GM23338 (cell line): ENCODE results near the gene GSS. TPM values are rescaled to one million over a fixed set of nuclear protein-coding genes. Genes with fewer than 3 reads are reported as not detected.

ENCODE experiments used
- ATAC-seq: fragments of 200-7000 bp; cut with Tn5 transposase; 3 replicates; pipeline ENCODE4 v1.9.1; 2020
- DNase-seq: peaks from one replicate; pipeline ENCODE4 v3.0.0-alpha.2; 2015; ENCODE audit warnings: low spot score
- H2AFZ ChIP-seq: fragments of 200-600 bp; sonication (generic); 2 replicates; pipeline ENCODE4 v1.8.0; 2016; ENCODE audit warnings: antibody characterized with exemption, mild to moderate bottlenecking, moderate library complexity
- H3F3A ChIP-seq: fragments of 200-600 bp; sonication (generic); replicated peaks from 2 replicates; pipeline ENCODE4 v1.8.0; 2017; ENCODE audit warnings: antibody characterized with exemption, mixed run types, low read depth
- H3K27ac ChIP-seq: fragments of 200-600 bp; sonication (generic); 2 replicates; pipeline ENCODE4 v1.6.1; 2016; ENCODE audit warnings: low read depth
- H3K27me3 ChIP-seq: fragments of 200-600 bp; sonication (generic); 2 replicates; pipeline ENCODE4 v1.8.0; 2016; ENCODE audit warnings: mild to moderate bottlenecking, mixed run types, moderate library complexity; ENCODE audit not compliant: insufficient read depth
- H3K36me3 ChIP-seq: fragments of 200-600 bp; sonication (generic); 2 replicates; pipeline ENCODE4 v1.8.0; 2016; ENCODE audit warnings: mild to moderate bottlenecking; ENCODE audit not compliant: insufficient read depth
- H3K4me1 ChIP-seq: fragments of 200-600 bp; sonication (generic); 2 replicates; pipeline ENCODE4 v1.8.0; 2016; ENCODE audit warnings: mild to moderate bottlenecking, moderate library complexity; ENCODE audit not compliant: insufficient read depth
- H3K4me2 ChIP-seq: fragments of 200-600 bp; sonication (generic); 2 replicates; pipeline ENCODE4 v1.7.1; 2017; ENCODE audit warnings: mixed run types
- H3K4me3 ChIP-seq: fragments of 200-600 bp; sonication (generic); 2 replicates; pipeline ENCODE4 v1.6.1; 2016; ENCODE audit warnings: mixed run types
- H3K79me2 ChIP-seq: fragments of 200-600 bp; sonication (generic); replicated peaks from 2 replicates; pipeline ENCODE4 v1.8.0; 2017; ENCODE audit warnings: mild to moderate bottlenecking; ENCODE audit not compliant: insufficient read depth
- H3K9me2 ChIP-seq: fragments of 200-600 bp; sonication (generic); 2 replicates; pipeline ENCODE4 v1.8.0; 2017; ENCODE audit not compliant: insufficient read depth
- H4K20me1 ChIP-seq: fragments of 200-600 bp; sonication (generic); replicated peaks from 2 replicates; pipeline ENCODE4 v1.8.0; 2017; ENCODE audit warnings: mild to moderate bottlenecking; ENCODE audit not compliant: insufficient read depth
- H3K27ac Mint-ChIP-seq: 2 replicates; pipeline ENCODE4 v1.8.0; 2020; ENCODE audit warnings: inconsistent platforms, mild to moderate bottlenecking, moderate library complexity, mixed read lengths
- H3K27me3 Mint-ChIP-seq: 3 replicates; pipeline ENCODE4 v1.8.0; 2022; ENCODE audit warnings: low read depth, mild to moderate bottlenecking, moderate library complexity, mixed read lengths, inconsistent platforms; ENCODE audit not compliant: insufficient read depth, poor library complexity
- H3K36me3 Mint-ChIP-seq: 3 replicates; pipeline ENCODE4 v1.8.0; 2021; ENCODE audit warnings: low read depth, mild to moderate bottlenecking, inconsistent platforms, moderate library complexity, mixed read lengths
- H3K4me1 Mint-ChIP-seq: 3 replicates; pipeline ENCODE4 v1.8.0; 2020; ENCODE audit warnings: mild to moderate bottlenecking, inconsistent platforms, mixed read lengths
- H3K4me3 Mint-ChIP-seq: 3 replicates; pipeline ENCODE4 v1.8.0; 2021; ENCODE audit warnings: moderate library complexity, mild to moderate bottlenecking, inconsistent platforms, mixed read lengths
- H3K9me3 Mint-ChIP-seq: 3 replicates; pipeline ENCODE4 v1.8.0; 2020; ENCODE audit warnings: moderate library complexity, mild to moderate bottlenecking, inconsistent platforms, mixed read lengths
- CREB1 ChIP-seq: fragments of 250-450 bp; sonication (Bioruptor Pico); IDR thresholded peaks from 2 replicates; pipeline ENCODE4 v1.5.0; 2020; ENCODE audit warnings: low read depth, mild to moderate bottlenecking, moderate library complexity
- CTCF ChIP-seq, 2 experiments: fragments of 200-600 bp in 1 of 2; sonication (generic) in 1 of 2; conservative IDR thresholded peaks; 2 replicates each; pipeline versions ENCODE4 v1.5.1 to v1.6.1; 2016 to 2017; ENCODE audit warnings: antibody characterized with exemption in 2 of 2, low read depth in 2 of 2, mild to moderate bottlenecking in 2 of 2, moderate library complexity in 1 of 2
- ETS1 ChIP-seq: IDR thresholded peaks from 2 replicates; pipeline ENCODE4 v1.6.1; 2016; ENCODE audit warnings: antibody characterized with exemption
- EZH2 ChIP-seq: fragments of 200-600 bp; sonication (generic); IDR thresholded peaks from one replicate; pipeline ENCODE4 v1.8.0; 2017; ENCODE audit warnings: antibody characterized with exemption, mild to moderate bottlenecking, low read depth; ENCODE audit not compliant: unreplicated experiment
- EZH2phosphoT487 ChIP-seq: fragments of 200-600 bp; sonication (generic); IDR thresholded peaks from one replicate; pipeline ENCODE4 v1.8.1; 2018; ENCODE audit warnings: antibody characterized with exemption; ENCODE audit not compliant: unreplicated experiment
- JUNB ChIP-seq: IDR thresholded peaks from one replicate; pipeline ENCODE4 v1.6.1; 2016; ENCODE audit warnings: antibody characterized with exemption; ENCODE audit not compliant: unreplicated experiment
- NANOG ChIP-seq: IDR thresholded peaks from 2 replicates; pipeline ENCODE4 v1.6.1; 2016; ENCODE audit warnings: antibody characterized with exemption, borderline replicate concordance
- POLR2AphosphoS5 ChIP-seq: IDR thresholded peaks from 2 replicates; pipeline ENCODE4 v1.6.1; 2016; ENCODE audit warnings: antibody characterized with exemption, low read depth
- REST ChIP-seq: IDR thresholded peaks from one replicate; pipeline ENCODE4 v1.6.1; 2018; ENCODE audit warnings: antibody characterized with exemption; ENCODE audit not compliant: unreplicated experiment
- STAT1 ChIP-seq: IDR thresholded peaks from one replicate; pipeline ENCODE4 v1.6.1; 2016; ENCODE audit warnings: antibody characterized with exemption; ENCODE audit not compliant: unreplicated experiment
- ZNF114 ChIP-seq: fragments of 250-450 bp; sonication (Bioruptor Pico); IDR thresholded peaks from 2 replicates; pipeline ENCODE4 v1.5.0; 2020; ENCODE audit warnings: mild to moderate bottlenecking, moderate library complexity
- ZNF331 ChIP-seq: fragments of 250-450 bp; sonication (Bioruptor Pico); IDR thresholded peaks from 2 replicates; pipeline ENCODE4 v1.5.0; 2020; ENCODE audit warnings: low read depth, mild to moderate bottlenecking, moderate library complexity
- ZNF462 ChIP-seq: fragments of 250-450 bp; sonication (Bioruptor Pico); IDR thresholded peaks from 2 replicates; pipeline ENCODE4 v1.5.0; 2020; ENCODE audit warnings: mild to moderate bottlenecking, moderate library complexity
- polyA plus RNA-seq: library from polyadenylated mRNA; unstranded; fragments of >200 nt; fragmentation: Nextera tagmentation; extraction: Ambion mirVana; gene quantifications from 2 replicates; pipeline ENCODE4 v1.2.1, GENCODE V29; 2016
- total RNA-seq: library from RNA; depleted of rRNA; stranded (reverse); fragments of >200 nt; shearing (Covaris generic); gene quantifications from 2 replicates; pipeline ENCODE4 v1.2.3, GENCODE V29; 2014

Gene GSS
- total and polyA plus RNA-seq, 2 experiments from 2014 or later = 34.0 to 63.3 TPM

DNA sequence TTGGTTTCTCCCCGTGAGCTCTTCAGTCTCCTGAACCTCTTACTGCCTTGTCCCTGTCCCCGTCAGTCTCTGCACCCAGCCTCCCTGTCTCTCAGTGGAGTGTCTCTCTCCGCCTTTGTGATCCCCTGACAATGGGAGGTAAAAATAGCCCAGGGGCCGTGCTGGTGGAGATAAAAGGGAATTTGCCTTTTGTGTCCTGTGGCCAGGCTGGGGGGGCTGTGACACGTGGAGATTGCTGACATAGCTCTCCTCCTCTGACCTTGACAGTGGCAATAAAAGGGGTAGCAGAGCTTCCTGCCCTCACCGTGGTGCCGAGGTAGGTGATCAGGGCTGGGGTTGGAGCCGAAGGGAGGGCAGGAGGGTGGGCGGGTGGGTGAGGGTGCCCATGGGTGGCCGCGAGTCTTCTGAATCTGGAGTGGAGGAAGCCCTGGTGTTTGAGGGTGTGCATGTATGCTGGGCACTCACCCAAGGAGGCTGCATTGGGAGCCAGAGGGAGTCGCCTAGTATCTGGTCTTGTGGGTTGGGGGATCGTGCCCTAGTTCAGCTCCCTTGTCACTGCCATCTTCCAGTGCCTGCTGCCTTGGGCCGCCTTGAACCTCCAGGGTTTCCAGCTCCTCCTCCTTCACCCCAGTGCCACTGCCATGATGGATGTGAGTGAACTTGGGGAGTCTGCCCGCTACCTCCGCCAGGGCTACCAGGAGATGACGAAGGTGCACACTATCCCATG lies 21.9 kb upstream of the GSS start:
- Mint-ChIP-seq H3K27me3 (peaks cover 25% of the 10 kb centered on the region), H3K9me3 (no peaks in the 10 kb centered on the region)

More for the DNA sequence above, 21.9 kb upstream of the GSS start:
- DNase-seq = no peak
- Histone ChIP-seq H2AFZ (no peak overlapping the region), H4K20me1 (no peaks in the 10 kb centered on the region), H3K9me2 (0 out of 2 replicates have a peak, but pooled peaks cover 4% of the 10 kb centered on the region), H3K4me1 (peaks cover 8% of the 10 kb centered on the region; the same call in 1 of the 2 replicates), H3F3A (0 out of 2 replicates have a peak, but pooled peaks cover 2% of the 10 kb centered on the region), H3K27me3 (peaks cover 1% of the 10 kb centered on the region; the same call in 1 of the 2 replicates), H3K36me3 (no peaks in the 10 kb centered on the region), H3K4me2 (no peak overlapping the region), H3K27ac (no peak overlapping the region), H3K79me2 (no peaks in the 10 kb centered on the region), H3K4me3 (no peak overlapping the region)
- ATAC-seq = no peak
- peaks cover 26% of the 10 kb centered on the region for H3K4me1 Mint-ChIP-seq
- no peak overlapping the region for H3K27ac Mint-ChIP-seq
- H3K4me3 Mint-ChIP-seq = no peak overlapping the region
- TF ChIP-seq ETS1 (no peak), CREB1 (CRISPR knock-in tag) (no peak), ZNF114 (no peak), JUNB (no peak), ZNF462 (CRISPR knock-in tag) (no peak), ZNF331 (CRISPR knock-in tag) (no peak), NANOG (no peak), EZH2phosphoT487 (no peak), CTCF (conservative IDR thresholded peaks at IDR 0.05; ENCODE audit: low read depth in 2 of 2) (no peak), REST (no peak), EZH2 (no peak), STAT1 (no peak), POLR2AphosphoS5 (no peak)
- H3K36me3 Mint-ChIP-seq = no peaks in the 10 kb centered on the region
